ENCODE measurements around the gene PRAC1.

Gene PRAC1

GRCh38 chr17:48692049-48692448 lies 30.3 kb downstream of the PRAC1 start:
- DNase-seq, result no peak

- DNase-seq, result no peak
Measured at GRCh38 chr17:48690655-48691054, 31.7 kb downstream of the PRAC1 start.

GRCh38 chr17:48681609-48682008 lies 40.7 kb downstream of the PRAC1 start:
- no peak for DNase-seq

- DNase-seq, result no peak
Measured at GRCh38 chr17:48679385-48680096, 42.8 kb downstream of the PRAC1 start.

GRCh38 chr17:48678141-48678971 lies 44.0 kb downstream of the PRAC1 start:
- DNase-seq, result peak; percentile 32

- no peak for DNase-seq
Measured at GRCh38 chr17:48676963-48677558, 45.3 kb downstream of the PRAC1 start.

GRCh38 chr17:48672340-48672739 lies 50.0 kb downstream of the PRAC1 start:
- no peak for DNase-seq
